ENCODE results near the gene CACNA1D.

- TF ChIP-seq CTCF (IDR thresholded peaks at IDR 0.05) (no peak), POLR2A (IDR thresholded peaks at IDR 0.05) (no peak)
These were observed 211.4 kb downstream of the CACNA1D start for GRCh38 chr3:53705774-53706173.
